ENCODE data around the gene SLC39A3.

The SLC39A3 gene, protein sequence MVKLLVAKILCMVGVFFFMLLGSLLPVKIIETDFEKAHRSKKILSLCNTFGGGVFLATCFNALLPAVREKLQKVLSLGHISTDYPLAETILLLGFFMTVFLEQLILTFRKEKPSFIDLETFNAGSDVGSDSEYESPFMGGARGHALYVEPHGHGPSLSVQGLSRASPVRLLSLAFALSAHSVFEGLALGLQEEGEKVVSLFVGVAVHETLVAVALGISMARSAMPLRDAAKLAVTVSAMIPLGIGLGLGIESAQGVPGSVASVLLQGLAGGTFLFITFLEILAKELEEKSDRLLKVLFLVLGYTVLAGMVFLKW

DNA sequence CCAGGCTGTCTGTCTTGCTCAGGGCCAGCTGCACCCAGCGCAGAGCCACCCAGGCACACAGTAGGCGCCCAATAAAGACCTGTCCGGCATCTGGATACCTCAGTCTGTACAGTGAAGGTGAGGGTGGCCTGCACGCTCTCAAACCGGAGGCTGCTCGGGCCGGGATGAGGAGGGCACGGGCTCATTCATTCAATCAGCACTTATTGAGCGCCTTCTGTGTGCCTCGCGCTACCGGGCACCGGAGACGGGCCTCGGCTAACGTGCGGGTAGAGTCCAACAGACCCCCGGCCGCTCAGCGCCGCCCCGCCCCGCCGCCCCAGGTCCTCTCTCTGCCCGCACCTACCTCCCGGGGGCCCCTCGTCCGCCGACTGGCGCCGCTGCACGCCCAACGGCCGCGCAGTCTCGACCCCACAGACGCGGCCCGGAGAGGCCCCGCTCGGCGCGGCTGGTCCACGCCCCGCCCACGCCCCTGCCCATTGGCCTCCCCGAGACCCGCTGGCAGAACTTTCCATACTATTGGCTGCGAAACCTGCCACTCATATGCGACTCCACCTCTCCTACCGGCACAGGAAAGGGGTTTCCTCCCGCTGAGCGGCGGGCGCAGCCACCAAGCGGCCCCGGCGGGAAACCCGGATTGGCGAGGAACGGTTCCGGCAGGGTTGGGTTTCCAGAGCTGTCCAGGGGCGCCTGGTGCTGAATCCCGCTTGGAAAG, at the start of gene SLC39A3:
TSS of gene SLC39A3 (minus strand) at position 416 of the 712 bp plus-strand sequence. CDS start 2,760 bp downstream, outside the sequence.
- peak; percentile 98 for DNase-seq (ENCODE audit: low read depth in 2 of 2)

DNA sequence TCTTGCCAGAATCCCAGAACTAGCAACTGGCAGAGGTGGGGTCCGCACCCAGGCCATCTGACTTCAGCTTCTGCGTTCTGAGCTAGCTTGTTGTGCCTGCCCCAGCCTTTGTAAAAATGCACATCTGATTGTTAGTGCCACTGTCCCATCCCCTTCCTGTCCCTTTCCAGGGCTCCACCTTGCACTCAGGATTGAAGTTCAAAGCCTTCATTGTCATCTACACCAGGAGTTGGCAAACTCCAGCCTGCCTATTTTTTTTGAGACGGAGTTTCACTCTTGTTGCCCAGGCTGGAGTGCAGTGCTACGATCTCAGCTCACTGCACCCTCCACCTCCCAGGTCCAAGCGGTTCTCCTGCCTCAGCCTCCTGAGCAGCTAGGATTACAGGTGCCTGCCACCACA, 48.4 kb upstream of the SLC39A3 start:
- no peak for DNase-seq (ENCODE audit: low read depth in 2 of 2)

GRCh38 chr19:2787115-2787514, 47.3 kb upstream of the SLC39A3 start:
- DNase-seq (ENCODE audit: low read depth in 2 of 2) = no peak

DNA sequence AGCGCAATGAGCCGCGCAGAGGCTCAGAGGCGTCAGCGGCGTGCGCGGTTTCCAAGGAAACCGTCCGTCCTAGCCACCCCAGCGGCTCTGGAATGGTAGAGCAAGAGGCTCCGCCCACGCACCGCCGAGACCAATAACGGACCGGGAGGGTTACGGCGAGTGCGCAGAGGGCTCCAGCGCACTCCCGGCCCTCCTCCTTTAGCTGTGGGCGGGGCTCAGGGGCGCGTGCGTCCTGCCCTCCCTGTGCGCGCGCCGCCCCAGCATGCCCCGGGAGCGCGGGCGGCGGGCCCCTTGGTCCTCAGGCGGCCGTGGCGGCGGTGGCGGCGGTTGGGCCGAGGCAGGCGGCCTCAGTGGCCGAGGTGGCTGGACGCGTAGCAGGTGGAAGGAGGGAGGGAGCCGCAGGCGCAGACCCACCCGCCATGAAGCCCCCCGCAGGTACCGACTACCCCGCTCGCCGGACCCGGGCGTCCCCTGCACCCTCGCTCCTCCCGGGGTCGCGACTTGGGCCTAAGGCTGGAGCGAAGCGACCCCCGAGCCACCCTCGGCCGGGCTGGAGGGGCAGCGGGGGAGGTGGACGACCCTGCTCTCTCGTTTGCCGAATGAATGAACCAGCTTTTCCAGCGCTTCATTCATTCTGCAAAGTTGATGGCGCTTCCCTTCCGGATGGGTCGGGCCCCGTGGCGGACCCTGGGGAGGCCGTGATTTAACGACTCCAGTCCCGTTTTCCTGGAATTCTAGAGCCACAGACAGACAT, 45.6 kb upstream of the SLC39A3 start, which contains the start of gene THOP1:
TSS of gene THOP1 (plus strand) at position 260 of the 754 bp plus-strand sequence. CDS start at position 420, 160 bp downstream.
- peak; percentile 99 to 100 for DNase-seq (ENCODE audit: low read depth in 2 of 2)

- DNase-seq (ENCODE audit: low read depth in 2 of 2) = no peak
Measured at GRCh38 chr19:2783781-2784145, 43.9 kb upstream of the SLC39A3 start.

- DNase-seq (ENCODE audit: low read depth in 2 of 2) = peak; percentile 95 to 97
Measured at GRCh38 chr19:2782936-2783780, 43.3 kb upstream of the SLC39A3 start, which contains the start of gene SGTA. Gene SGTA (minus strand): TSS chr19:2783273. CDS start chr19:2769068, 14,205 bp downstream.

DNA sequence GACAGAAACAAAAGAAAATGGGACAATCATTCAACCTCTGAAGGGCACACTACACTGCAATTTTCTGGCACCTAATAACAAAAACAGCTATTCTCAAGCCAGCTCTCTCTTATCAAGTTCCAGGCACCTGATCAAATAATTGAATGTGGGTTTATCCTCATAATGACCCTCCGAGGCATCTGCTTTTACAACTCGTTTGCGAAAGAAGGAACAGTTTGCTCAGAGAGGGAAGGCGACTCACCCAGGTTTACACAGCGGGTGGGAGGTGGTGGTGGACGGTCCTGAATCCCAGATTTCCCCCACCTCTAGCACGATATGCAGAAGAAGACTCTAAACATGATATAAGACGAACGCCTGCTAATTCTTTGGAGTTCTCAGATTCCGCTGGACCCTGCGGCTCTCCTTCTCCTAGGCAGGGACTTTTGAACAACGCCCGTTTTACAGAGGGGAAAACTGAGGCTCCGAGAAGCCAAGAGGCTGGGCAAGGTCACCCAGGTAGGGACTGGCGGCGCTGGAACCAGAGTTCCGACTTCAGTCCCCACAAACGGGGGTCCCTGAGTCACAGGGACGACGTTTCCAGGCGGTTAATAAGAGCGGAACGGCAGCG, 42.6 kb upstream of the SLC39A3 start:
- DNase-seq (ENCODE audit: low read depth in 2 of 2) = no peak

GRCh38 chr19:2780284-2780683, 40.5 kb upstream of the SLC39A3 start:
- no peak for DNase-seq (ENCODE audit: low read depth in 2 of 2)

DNA sequence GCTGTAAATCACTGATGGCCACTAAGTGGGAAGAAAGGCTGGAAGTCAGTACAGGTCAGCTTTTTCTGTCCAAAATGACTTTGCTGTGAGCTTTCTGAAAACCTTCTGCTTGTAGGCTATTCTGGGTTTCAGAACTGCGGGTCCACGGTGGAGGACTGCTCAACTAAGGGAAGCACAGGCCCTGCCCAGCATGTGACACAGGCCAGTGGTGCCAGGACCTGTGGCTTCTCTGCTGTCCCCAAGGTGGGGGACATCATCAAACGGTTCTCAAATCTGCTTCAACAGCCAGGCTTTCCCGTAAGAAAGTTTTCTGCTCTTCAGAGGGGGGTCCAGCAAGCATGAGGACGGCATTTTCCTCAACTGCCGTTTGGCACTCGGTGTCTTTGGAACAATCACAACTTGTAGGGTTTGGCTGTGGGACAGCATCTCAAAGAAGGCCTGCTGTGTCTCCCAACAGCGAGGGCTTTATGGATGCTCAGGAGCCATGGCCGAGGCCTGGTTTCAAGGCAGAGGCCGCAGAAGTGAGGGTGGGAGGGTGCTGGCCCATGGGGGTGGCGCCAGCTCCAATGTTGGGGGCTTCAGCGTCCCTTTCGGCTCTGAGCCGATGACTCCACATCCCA, 39.4 kb upstream of the SLC39A3 start:
- DNase-seq (ENCODE audit: low read depth in 2 of 2) = no peak

- no peak for DNase-seq (ENCODE audit: low read depth in 2 of 2)
Measured at GRCh38 chr19:2777952-2778683, 38.3 kb upstream of the SLC39A3 start.

DNA sequence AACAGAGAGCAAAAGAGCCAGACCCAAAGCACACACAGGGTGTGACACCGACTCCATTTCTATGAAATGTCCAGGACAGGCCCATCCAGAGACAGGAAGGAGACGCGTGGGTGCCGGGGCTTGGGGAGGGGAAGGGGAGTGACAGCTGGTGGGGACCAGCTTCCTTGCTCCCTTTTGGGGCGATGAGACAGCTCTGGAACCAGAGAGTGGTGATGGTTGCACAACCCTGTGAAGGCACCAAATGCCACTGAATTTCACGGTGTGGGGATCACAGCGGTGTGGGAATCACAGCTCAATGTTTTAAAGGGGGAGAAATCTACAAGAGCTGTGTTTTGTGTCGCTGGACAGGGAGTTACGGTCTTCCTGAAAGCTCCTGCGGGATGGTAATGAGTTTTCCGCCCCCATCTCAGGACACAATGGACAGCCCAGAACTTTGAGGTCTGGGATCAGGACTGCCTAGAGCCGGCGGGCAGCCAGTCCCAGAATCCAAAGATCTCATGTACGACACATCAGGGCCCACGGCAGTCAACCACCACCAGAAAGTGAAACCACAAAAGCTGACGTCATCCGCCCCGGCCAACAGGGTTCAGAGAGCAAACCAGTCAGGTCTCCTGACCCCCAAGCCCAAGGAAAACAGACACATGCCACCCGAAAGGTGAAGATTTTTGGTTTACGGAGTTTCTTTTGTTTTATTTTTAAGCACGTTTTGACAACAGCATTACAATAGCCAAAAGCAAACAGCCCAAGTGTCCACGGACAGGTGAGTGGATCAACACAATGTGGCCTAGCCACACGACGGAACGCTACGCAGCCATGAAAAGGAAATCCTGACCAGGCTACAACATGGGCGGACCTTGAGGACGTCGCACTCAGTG, 36.0 kb upstream of the SLC39A3 start:
- peak; percentile 72 to 74 for DNase-seq (ENCODE audit: low read depth in 2 of 2)

DNA sequence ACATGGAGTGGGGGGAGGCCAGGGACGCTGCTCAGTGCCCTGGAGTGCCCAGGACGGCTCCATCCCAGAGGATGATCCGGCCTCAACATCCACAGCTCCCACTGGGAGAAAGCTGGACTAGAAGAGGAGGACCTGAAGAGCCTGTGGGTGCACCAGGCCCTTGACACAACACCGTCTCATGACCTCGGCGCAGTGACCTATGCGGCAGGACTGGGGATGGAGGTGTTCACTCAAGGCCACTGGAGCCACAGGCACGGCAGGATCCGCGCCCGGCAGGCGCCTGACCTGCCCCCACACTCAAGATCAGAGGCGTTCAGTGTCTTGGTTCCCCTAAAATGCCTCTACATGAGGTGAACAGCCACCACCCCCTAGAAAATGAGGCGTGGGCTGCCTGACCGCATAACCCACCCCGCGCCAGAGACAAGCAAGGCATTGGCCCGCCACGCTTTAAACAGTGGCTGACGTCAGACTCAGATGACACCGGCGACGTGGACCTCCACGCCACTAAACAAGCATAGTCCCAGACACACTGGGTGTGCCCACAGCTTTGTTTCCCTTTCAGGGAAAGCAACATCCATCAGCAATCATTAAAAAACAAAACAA, 35.2 kb upstream of the SLC39A3 start:
- DNase-seq (ENCODE audit: low read depth in 2 of 2) = no peak

DNA sequence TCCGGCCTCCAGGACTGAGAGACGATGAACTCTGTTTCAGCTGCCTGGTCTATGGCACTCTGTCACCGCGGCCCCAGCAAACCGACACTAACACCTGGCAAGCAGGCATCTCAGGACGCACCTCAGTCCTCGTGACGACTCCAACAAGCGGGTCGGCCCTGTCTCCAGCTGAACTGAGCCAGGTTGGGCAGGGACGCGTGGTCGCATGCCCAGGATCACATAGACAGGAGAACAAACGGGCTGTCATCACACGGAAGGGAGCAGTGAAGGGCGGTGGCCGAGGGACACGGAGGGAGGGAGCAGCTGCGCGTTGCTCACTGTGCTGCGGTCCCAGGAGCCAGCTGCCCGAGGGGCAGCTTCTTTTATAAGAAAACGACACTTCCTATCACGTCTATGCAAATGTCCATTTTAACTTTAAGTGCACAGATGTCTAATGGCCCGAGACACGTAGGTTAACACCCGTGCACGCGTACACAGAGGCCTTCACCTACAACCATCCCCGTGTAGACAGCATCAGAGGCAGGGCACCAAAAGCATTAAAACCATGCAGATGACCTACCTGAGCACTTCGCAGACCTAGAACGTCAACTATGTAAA, 34.4 kb upstream of the SLC39A3 start:
- DNase-seq (ENCODE audit: low read depth in 2 of 2) = no peak

GRCh38 chr19:2771786-2772674, 32.2 kb upstream of the SLC39A3 start:
- no peak for DNase-seq (ENCODE audit: low read depth in 2 of 2)

DNA sequence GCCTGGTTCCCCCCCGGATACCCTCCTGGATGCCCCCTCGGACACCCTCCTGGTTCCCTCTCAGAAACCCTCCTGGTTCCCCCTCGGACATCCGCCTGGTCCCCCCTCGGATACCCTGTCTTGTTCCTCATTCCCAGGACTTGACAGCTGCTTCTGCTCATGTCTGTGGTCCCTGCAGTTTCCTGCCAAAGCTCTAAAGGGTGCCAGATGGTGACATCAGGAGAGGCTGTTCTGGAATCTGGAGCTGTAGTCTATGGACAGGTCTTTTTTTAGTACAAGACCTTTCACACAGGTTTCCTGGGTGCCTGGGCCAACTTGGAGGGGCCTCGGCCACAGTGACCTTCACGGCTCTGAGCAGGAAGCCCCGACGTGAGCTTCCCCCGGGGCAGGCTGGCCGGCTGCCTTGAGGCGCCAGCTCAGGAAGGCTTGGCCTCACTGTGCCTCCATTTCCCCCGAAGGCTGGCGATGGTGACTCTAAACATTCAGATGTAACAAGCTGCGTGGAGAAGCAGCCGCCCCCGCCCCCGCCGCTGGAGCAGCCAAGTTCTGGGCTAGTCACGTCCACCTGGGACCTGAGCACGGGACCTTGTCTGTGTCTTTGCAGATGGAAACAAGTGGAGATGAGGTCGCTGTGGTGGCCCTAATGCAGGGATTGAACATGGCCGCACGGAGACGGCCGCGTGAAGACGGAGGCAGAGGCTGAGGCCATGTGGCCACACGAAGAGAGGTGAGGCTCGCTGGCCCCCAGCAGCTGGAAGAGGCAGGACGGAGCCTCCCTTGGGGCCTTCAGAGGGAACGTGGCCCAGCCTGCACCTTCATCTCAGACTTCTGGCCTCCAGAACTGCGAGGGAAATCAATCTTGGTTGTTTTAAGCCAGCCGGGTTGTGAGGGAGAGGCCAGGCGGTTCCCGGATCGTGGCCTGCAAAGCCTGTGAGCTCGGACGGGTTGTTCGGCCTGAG, 30.5 kb upstream of the SLC39A3 start:
- no peak for DNase-seq (ENCODE audit: low read depth in 2 of 2)

GRCh38 chr19:2769218-2769617, 29.4 kb upstream of the SLC39A3 start:
- DNase-seq (ENCODE audit: low read depth in 2 of 2) = no peak

Measured in stimulated activated CD8-positive, alpha-beta memory T cell treated with anti-CD3 and anti-CD28 coated beads, Interleukin-15, amount 100 ng/mL, for 48 hours (primary cell).